Endothelial cell (in vitro differentiated cells): Measurements from ENCODE around the gene RAPGEF2. TPM values are rescaled to one million over a fixed set of nuclear protein-coding genes. Genes with fewer than 3 reads are reported as not detected.

ENCODE experiments used
- DNase-seq: peaks from one replicate; pipeline ENCODE4 v3.0.0; 2021; ENCODE audit warnings: low spot score
- H3K27ac Mint-ChIP-seq: one replicate; pipeline ENCODE4 v1.8.0; 2021; ENCODE audit warnings: mixed read lengths, inconsistent platforms; ENCODE audit not compliant: unreplicated experiment
- H3K27me3 Mint-ChIP-seq: one replicate; pipeline ENCODE4 v1.8.0; 2021; ENCODE audit warnings: mild to moderate bottlenecking, moderate library complexity, mixed read lengths, inconsistent platforms; ENCODE audit not compliant: unreplicated experiment
- H3K36me3 Mint-ChIP-seq: one replicate; pipeline ENCODE4 v1.8.0; 2021; ENCODE audit warnings: mild to moderate bottlenecking, low read depth, mixed read lengths, inconsistent platforms; ENCODE audit not compliant: unreplicated experiment
- H3K4me1 Mint-ChIP-seq: one replicate; pipeline ENCODE4 v1.8.0; 2021; ENCODE audit warnings: mild to moderate bottlenecking, mixed read lengths, inconsistent platforms; ENCODE audit not compliant: unreplicated experiment
- H3K4me3 Mint-ChIP-seq: one replicate; pipeline ENCODE4 v1.8.0; 2021; ENCODE audit warnings: mild to moderate bottlenecking, mixed read lengths, inconsistent platforms; ENCODE audit not compliant: unreplicated experiment
- H3K9me3 Mint-ChIP-seq: one replicate; pipeline ENCODE4 v1.8.0; 2021; ENCODE audit warnings: mixed read lengths, inconsistent platforms; ENCODE audit not compliant: unreplicated experiment
- total RNA-seq: library from RNA; stranded (reverse); fragmentation: NEBNext Ultra II Directional; extraction: Animal tissue kit (Norgen Biotek cat#: 25700); gene quantifications from one replicate; pipeline ENCODE4 v1.2.1, GENCODE V29; 2021; ENCODE audit not compliant: unreplicated experiment
- TF ChIP-seq, protein P1 (sequence below): fragments of 200-600 bp; sonication (generic); IDR thresholded peaks from one replicate; pipeline ENCODE4 v1.5.0; 2021; ENCODE audit warnings: antibody characterized with exemption; ENCODE audit not compliant: unreplicated experiment

The RAPGEF2 gene
- total RNA-seq, 1 donor from 2014 or later = 108 TPM

DNA sequence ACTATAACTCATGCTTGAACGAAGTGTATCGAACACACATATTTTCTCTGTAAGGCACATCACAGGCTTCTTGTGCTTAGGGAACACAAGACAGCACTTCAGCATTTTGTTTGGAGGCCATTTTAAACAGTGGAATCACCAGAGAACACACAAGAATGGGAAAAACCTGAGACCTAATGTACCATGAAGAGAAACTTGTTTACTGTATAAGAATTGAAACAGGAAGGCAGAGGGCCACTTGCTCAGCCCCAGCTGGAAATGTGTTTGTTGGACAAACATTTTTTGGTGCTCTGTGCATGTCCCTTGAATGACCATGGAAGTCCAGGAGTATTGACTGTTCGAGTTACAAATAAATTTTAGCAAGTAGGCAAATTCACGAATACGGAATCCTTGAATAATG is 47.5 kb downstream of the RAPGEF2 start:
- DNase-seq = no peak
- no peaks in the 10 kb centered on the region for H3K36me3 Mint-ChIP-seq
- peaks cover 61% of the 10 kb centered on the region for H3K4me1 Mint-ChIP-seq
- no peaks in the 10 kb centered on the region for H3K27me3 Mint-ChIP-seq
- peak overlapping the region; percentile 64 for H3K4me3 Mint-ChIP-seq
- TF ChIP-seq, protein P1, sequence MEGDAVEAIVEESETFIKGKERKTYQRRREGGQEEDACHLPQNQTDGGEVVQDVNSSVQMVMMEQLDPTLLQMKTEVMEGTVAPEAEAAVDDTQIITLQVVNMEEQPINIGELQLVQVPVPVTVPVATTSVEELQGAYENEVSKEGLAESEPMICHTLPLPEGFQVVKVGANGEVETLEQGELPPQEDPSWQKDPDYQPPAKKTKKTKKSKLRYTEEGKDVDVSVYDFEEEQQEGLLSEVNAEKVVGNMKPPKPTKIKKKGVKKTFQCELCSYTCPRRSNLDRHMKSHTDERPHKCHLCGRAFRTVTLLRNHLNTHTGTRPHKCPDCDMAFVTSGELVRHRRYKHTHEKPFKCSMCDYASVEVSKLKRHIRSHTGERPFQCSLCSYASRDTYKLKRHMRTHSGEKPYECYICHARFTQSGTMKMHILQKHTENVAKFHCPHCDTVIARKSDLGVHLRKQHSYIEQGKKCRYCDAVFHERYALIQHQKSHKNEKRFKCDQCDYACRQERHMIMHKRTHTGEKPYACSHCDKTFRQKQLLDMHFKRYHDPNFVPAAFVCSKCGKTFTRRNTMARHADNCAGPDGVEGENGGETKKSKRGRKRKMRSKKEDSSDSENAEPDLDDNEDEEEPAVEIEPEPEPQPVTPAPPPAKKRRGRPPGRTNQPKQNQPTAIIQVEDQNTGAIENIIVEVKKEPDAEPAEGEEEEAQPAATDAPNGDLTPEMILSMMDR = no peak
- H3K9me3 Mint-ChIP-seq = no peaks in the 10 kb centered on the region
- H3K27ac Mint-ChIP-seq = peak overlapping the region; percentile 97

DNA sequence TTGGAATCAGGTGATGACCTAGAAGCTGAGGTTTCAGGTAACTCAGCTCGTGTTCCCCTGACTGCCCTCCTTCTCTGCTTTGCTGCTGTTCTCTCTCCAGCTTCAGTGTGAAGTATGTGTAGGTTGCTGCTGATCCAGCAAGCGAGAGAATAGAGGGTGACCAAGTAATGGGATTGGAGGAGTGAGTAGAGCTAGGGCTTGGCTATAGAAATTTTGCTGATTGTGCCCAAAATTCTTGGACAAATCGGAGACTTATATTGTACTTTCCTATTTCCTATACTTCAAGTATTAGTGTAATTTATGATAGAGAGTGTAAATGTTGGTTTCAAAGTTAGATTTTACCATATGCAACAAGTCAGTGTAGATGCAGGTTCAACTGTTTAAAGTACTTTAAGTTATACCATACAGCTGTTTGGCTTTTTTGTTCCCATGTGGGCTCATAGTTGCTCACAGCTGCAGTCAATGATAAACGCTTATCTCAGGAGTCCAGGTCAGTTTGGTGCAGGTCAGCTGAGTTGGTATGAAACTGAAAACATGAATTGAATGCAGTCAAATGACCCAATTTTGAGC is 48.0 kb downstream of the RAPGEF2 start:
- H3K4me1 Mint-ChIP-seq = peaks cover 58% of the 10 kb centered on the region
- no peaks in the 10 kb centered on the region for H3K36me3 Mint-ChIP-seq
- TF ChIP-seq, protein P1 = no peak
- peak overlapping the region; percentile 64 for H3K4me3 Mint-ChIP-seq
- no peaks in the 10 kb centered on the region for H3K9me3 Mint-ChIP-seq
- H3K27ac Mint-ChIP-seq = peak overlapping the region; percentile 97
- peak; percentile 45 for DNase-seq
- no peaks in the 10 kb centered on the region for H3K27me3 Mint-ChIP-seq

DNA sequence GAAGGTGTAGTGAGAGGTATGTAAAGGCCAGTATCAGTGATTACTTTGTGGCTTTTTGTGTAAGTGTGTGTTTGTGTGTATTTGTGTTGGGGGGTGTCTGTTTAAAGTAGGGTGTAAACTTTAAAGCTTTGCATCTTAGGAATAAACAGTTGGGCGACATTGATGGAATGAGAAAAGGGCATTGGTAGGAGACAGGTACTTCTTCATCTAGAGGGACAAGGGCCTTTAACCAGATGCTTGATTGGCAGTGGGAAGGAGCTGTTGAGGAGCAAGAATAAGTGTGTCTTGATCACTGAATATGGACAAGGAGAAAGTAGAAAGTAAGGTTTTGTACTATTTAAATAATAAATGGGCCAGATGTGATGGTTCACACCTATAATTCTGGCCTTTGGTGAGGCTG is 48.8 kb downstream of the RAPGEF2 start:
- no peaks in the 10 kb centered on the region for H3K9me3 Mint-ChIP-seq
- no peaks in the 10 kb centered on the region for H3K27me3 Mint-ChIP-seq
- no peaks in the 10 kb centered on the region for H3K36me3 Mint-ChIP-seq
- DNase-seq = no peak
- TF ChIP-seq, protein P1 = no peak
- peak overlapping the region; percentile 85 for H3K27ac Mint-ChIP-seq
- peak overlapping the region; percentile 57 for H3K4me3 Mint-ChIP-seq
- H3K4me1 Mint-ChIP-seq = peaks cover 60% of the 10 kb centered on the region

DNA sequence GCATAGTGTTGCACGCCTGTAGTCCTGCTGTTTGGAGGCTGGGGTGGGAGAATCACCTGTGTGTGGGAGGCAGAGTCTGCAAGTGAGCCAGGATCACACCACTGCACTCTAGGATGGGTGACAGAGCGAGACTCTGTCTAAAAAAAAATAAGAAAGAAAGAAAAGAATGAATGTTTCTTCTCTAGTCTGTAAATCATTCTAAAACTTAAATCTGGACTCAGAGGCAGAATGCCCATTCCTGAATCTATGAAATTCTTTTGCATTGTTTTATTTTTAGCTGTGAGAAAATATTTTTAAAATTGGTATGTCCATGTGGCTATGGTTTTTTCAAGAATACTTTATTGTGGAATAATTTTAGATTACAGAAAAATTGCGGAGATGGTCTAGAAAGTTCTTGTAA is 49.3 kb downstream of the RAPGEF2 start:
- no peaks in the 10 kb centered on the region for H3K36me3 Mint-ChIP-seq
- DNase-seq = no peak

DNA sequence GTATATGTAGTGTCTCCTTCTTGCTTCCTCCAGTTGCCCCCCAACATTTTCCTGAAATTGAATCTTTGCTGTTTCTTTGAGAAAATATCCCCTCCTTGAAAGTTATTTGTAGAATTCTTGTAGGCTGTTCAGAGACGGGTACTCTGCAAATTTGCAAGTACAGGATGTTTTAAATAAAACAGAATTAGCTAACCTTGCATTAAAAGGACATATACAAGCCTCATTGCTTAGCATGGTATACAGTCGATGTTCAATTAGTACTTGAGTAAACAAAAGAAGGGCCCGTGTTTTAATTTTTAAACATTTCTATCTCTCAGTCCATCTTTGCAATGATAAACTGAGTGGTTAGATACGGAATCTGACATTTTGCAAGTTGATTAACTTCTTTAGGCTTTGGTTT is 50.8 kb downstream of the RAPGEF2 start:
- no peak for DNase-seq
- TF ChIP-seq, protein P1 = no peak
- no peaks in the 10 kb centered on the region for H3K9me3 Mint-ChIP-seq
- H3K4me1 Mint-ChIP-seq = peaks cover 73% of the 10 kb centered on the region
- no peaks in the 10 kb centered on the region for H3K36me3 Mint-ChIP-seq
- H3K4me3 Mint-ChIP-seq = no peak overlapping the region
- no peaks in the 10 kb centered on the region for H3K27me3 Mint-ChIP-seq
- peak overlapping the region; percentile 22 for H3K27ac Mint-ChIP-seq

More for the DNA sequence above, 49.3 kb downstream of the RAPGEF2 start:
- TF ChIP-seq, protein P1 = no peak
- H3K4me1 Mint-ChIP-seq = peaks cover 60% of the 10 kb centered on the region
- H3K27me3 Mint-ChIP-seq = no peaks in the 10 kb centered on the region
- no peak overlapping the region for H3K27ac Mint-ChIP-seq
- no peak overlapping the region for H3K4me3 Mint-ChIP-seq
- no peaks in the 10 kb centered on the region for H3K9me3 Mint-ChIP-seq
